SK-N-SH (cell line): ENCODE measurements around the gene GPLD1.

Source experiments
- ELF1 ChIP-seq: IDR thresholded peaks from 2 replicates; pipeline ENCODE4 v1.4.0; 2012
- FOXJ3 ChIP-seq: sonication (generic); formaldehyde crosslinking; IDR thresholded peaks from 2 replicates; pipeline ENCODE4 v1.5.1; 2020; ENCODE audit warnings: mild to moderate bottlenecking, missing genetic modification reagents
- FOXM1 ChIP-seq: IDR thresholded peaks from 2 replicates; pipeline ENCODE4 v1.4.0; 2012; ENCODE audit warnings: low read depth, mild to moderate bottlenecking
- JUND ChIP-seq: IDR thresholded peaks from 2 replicates; pipeline ENCODE4 v1.4.0; 2012
- POLR2AphosphoS5 ChIP-seq: IDR thresholded peaks from 2 replicates; pipeline ENCODE4 v1.6.1; 2012; ENCODE audit warnings: low read depth, low read length
- TEAD4 ChIP-seq: IDR thresholded peaks from 2 replicates; pipeline ENCODE4 v1.4.0; 2012; ENCODE audit warnings: mild to moderate bottlenecking, borderline replicate concordance; ENCODE audit not compliant: insufficient read depth
- YY1 ChIP-seq: IDR thresholded peaks from 2 replicates; pipeline ENCODE4 v1.4.0; 2012; ENCODE audit warnings: low read depth, mild to moderate bottlenecking
- TF ChIP-seq, protein P1 (sequence below): fragments of 200-600 bp; sonication (generic); IDR thresholded peaks from 2 replicates; pipeline ENCODE4 v1.6.1; 2017; ENCODE audit warnings: antibody characterized with exemption, mild to moderate bottlenecking, moderate library complexity
- TF ChIP-seq, protein P2 (sequence below): IDR thresholded peaks from 2 replicates; pipeline ENCODE4 v1.4.0; 2012; ENCODE audit warnings: low read depth, borderline replicate concordance

DNA sequence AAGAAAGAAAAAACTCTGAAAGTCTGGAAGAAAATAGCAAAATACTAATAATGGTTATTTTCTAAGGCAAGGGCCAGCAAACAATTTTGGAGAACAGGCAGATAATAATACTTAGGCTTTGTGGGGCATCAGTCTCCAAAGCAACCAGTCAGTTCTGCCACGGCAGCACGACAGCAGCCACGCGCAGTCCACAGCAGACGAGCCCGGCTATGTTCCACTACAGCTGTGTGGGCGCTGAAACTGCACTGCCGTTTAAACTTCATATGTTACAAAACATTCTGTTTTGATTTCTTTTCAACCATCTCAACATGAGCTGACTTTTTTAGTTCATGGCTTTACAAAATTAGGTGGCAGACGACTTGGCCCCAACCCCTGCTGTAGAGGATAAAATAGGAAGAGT lies 56.8 kb downstream of the GPLD1 start:
- TF ChIP-seq, protein P1, sequence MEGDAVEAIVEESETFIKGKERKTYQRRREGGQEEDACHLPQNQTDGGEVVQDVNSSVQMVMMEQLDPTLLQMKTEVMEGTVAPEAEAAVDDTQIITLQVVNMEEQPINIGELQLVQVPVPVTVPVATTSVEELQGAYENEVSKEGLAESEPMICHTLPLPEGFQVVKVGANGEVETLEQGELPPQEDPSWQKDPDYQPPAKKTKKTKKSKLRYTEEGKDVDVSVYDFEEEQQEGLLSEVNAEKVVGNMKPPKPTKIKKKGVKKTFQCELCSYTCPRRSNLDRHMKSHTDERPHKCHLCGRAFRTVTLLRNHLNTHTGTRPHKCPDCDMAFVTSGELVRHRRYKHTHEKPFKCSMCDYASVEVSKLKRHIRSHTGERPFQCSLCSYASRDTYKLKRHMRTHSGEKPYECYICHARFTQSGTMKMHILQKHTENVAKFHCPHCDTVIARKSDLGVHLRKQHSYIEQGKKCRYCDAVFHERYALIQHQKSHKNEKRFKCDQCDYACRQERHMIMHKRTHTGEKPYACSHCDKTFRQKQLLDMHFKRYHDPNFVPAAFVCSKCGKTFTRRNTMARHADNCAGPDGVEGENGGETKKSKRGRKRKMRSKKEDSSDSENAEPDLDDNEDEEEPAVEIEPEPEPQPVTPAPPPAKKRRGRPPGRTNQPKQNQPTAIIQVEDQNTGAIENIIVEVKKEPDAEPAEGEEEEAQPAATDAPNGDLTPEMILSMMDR: no peak
- no peak for TF ChIP-seq FOXJ3 (CRISPR knock-in tag)
- no peak for TF ChIP-seq POLR2AphosphoS5
- TF ChIP-seq TEAD4: no peak
- TF ChIP-seq, protein P2, sequence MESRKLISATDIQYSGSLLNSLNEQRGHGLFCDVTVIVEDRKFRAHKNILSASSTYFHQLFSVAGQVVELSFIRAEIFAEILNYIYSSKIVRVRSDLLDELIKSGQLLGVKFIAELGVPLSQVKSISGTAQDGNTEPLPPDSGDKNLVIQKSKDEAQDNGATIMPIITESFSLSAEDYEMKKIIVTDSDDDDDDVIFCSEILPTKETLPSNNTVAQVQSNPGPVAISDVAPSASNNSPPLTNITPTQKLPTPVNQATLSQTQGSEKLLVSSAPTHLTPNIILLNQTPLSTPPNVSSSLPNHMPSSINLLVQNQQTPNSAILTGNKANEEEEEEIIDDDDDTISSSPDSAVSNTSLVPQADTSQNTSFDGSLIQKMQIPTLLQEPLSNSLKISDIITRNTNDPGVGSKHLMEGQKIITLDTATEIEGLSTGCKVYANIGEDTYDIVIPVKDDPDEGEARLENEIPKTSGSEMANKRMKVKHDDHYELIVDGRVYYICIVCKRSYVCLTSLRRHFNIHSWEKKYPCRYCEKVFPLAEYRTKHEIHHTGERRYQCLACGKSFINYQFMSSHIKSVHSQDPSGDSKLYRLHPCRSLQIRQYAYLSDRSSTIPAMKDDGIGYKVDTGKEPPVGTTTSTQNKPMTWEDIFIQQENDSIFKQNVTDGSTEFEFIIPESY: no peak
- TF ChIP-seq YY1: no peak
- no peak for TF ChIP-seq JUND
- TF ChIP-seq FOXM1: no peak
- no peak for TF ChIP-seq ELF1
